ENCODE measurements around the gene GAN. TPM values are rescaled to one million over a fixed set of nuclear protein-coding genes. Genes with fewer than 3 reads are reported as not detected.

GAN gene
- total RNA-seq, 4 donors from 2014 or later = 12.9 to 378 (median 14.7) TPM

DNA sequence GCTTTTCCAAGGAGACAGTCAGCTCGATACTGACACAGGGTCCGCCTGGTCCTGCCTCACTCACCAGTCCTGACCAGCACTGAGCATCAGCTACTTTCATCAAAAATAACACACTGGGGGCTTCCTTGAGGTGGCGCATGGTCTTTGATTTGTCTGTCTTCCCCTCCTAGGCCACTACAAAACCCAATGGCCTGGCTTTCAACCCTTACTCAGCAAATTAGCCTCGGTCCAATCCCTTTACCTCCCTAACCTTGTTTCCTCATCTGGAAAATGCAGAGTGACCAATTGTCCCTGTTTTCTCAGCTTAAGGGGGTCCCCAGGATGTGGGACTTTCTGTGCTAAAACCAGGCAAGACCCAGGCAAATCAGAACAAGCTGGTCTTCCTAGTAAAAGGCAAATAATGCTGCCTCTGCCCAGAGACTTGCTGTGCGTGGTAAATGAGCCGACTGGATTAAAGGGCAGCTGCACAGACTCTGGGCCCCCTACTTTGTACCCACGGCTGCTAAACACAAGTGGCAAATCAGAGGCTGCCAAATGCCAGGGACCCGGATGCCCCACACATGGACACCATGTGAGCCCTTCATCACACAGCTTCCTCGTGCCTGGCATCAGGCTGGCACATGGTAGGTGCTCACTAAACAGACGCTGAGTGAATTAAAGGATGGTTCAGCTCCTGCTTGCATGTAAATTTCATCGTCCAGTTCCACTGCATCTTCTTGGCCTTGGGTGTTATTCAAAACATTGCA lies 98.7 kb downstream of the GAN start:
- Histone ChIP-seq H3K27me3 (no peaks in the 10 kb centered on the region), H3K27ac (no peak overlapping the region), H3K36me3 (no peaks in the 10 kb centered on the region), H3K9me3 (no peaks in the 10 kb centered on the region), H3K4me3 (no peak overlapping the region), H3K4me1 (peaks cover 0 to 4% (median 0%) of the 10 kb centered on the region in 4 donors)
- DNase-seq = no peak
- TF ChIP-seq POLR2A (IDR thresholded peaks at IDR 0.05) (no peak), EP300 (IDR thresholded peaks at IDR 0.05; ENCODE audit: low read depth) (no peak), POLR2AphosphoS5 (IDR thresholded peaks at IDR 0.05) (no peak)
- TF ChIP-seq, protein P1, sequence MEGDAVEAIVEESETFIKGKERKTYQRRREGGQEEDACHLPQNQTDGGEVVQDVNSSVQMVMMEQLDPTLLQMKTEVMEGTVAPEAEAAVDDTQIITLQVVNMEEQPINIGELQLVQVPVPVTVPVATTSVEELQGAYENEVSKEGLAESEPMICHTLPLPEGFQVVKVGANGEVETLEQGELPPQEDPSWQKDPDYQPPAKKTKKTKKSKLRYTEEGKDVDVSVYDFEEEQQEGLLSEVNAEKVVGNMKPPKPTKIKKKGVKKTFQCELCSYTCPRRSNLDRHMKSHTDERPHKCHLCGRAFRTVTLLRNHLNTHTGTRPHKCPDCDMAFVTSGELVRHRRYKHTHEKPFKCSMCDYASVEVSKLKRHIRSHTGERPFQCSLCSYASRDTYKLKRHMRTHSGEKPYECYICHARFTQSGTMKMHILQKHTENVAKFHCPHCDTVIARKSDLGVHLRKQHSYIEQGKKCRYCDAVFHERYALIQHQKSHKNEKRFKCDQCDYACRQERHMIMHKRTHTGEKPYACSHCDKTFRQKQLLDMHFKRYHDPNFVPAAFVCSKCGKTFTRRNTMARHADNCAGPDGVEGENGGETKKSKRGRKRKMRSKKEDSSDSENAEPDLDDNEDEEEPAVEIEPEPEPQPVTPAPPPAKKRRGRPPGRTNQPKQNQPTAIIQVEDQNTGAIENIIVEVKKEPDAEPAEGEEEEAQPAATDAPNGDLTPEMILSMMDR (IDR thresholded peaks at IDR 0.05) = no peak
- 92% methylated on average over 11 of the region's 11 CpGs; no CpG with 5 or more reads in 1 of the 2 donors for WGBS, 2 donors (ENCODE audit: low coverage in 1 of 2)
- in situ Hi-C loops (cut with MboI; ENCODE audit: low pct_ligation_motif_present in 1 of 4, low pct_unique_long_range_greater_than_20kb in 1 of 4, low sequenced_read_pairs in 3 of 4) = loop anchor here in 1 of 4 donors (25.0 kb wide), 1 partner anchor 199 kb away; no protein-coding TSS in a partner anchor
- intact Hi-C loops (cut with DNase I; ENCODE audit: low total_unique reads) = no loop called here

DNA sequence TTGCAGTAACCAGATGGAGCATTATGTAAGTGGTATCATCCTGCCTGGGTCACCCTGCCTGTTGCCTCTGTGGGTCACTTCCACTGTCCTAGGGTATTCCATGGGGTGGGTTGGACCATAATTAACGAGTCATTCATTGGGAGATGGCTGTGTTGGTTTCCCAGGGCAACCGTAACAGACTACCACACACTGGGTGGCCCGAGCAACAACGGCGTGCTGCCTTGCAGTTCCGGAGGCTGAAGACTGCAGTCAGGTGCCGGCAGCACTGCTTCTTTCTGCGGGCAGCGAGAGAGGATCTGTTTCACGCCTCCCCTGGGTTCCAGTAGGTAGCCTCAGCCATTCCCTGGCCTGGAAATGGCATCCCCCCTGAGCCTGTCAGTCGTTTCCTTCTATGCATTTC lies 101.0 kb downstream of the GAN start:
- Histone ChIP-seq H3K27me3 (no peaks in the 10 kb centered on the region), H3K27ac (no peak overlapping the region), H3K36me3 (no peaks in the 10 kb centered on the region), H3K4me3 (no peak overlapping the region), H3K4me1 (peaks cover 0 to 8% (median 4%) of the 10 kb centered on the region in 4 donors), H3K9me3 (no peaks in the 10 kb centered on the region)
- intact Hi-C loops (cut with DNase I; ENCODE audit: low total_unique reads) (no loop called here), in situ Hi-C loops (cut with MboI; ENCODE audit: low pct_ligation_motif_present in 1 of 4, low pct_unique_long_range_greater_than_20kb in 1 of 4, low sequenced_read_pairs in 3 of 4) (loop anchor here in 1 of 4 donors (25.0 kb wide), 1 partner anchor 197 kb away; no protein-coding TSS in a partner anchor)
- DNase-seq = no peak
- 92% methylated on average over 11 of the region's 11 CpGs; no CpG with 5 or more reads in 1 of the 2 donors for WGBS, 2 donors (ENCODE audit: low coverage in 1 of 2)
- TF ChIP-seq POLR2A (IDR thresholded peaks at IDR 0.05) (no peak), POLR2AphosphoS5 (IDR thresholded peaks at IDR 0.05) (no peak), EP300 (IDR thresholded peaks at IDR 0.05; ENCODE audit: low read depth) (no peak)
- TF ChIP-seq, protein P1 (IDR thresholded peaks at IDR 0.05) = no peak

DNA sequence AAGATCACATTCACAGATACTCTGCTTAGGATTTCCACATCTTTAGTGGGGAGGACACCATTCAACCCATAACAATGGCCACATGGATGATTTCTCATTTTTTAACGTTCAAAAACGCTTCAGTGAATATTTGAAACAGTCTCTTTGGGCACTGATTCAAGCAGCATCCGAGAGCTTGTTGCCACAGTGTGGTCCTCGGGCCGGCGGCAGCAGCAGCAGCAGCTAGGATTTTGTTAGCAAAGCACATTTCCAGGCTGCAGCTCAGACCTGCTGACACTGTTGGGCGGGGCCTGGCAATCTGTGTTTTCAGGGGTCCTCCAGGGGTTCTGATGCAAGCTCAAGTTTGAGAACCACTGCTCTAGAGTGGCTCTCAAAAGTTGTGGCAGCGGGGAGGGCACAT lies 102.0 kb downstream of the GAN start:
- no peak overlapping the region for H3K4me3 ChIP-seq
- in situ Hi-C loops (cut with MboI; ENCODE audit: low pct_ligation_motif_present in 1 of 4, low pct_unique_long_range_greater_than_20kb in 1 of 4, low sequenced_read_pairs in 3 of 4) (loop anchor here in 1 of 4 donors (25.0 kb wide), 1 partner anchor 196 kb away; no protein-coding TSS in a partner anchor), intact Hi-C loops (cut with DNase I; ENCODE audit: low total_unique reads) (no loop called here)
- no peaks in the 10 kb centered on the region for H3K27me3 ChIP-seq
- no peaks in the 10 kb centered on the region for H3K9me3 ChIP-seq
- no peak overlapping the region for H3K27ac ChIP-seq
- 92% methylated on average over 8 of the region's 8 CpGs; no CpG with 5 or more reads in 1 of the 2 donors for WGBS, 2 donors (ENCODE audit: low coverage in 1 of 2)
- H3K4me1 ChIP-seq = peaks cover 0 to 8% (median 4%) of the 10 kb centered on the region in 4 donors
- no peaks in the 10 kb centered on the region for H3K36me3 ChIP-seq
- DNase-seq = no peak
- TF ChIP-seq POLR2A (IDR thresholded peaks at IDR 0.05) = no peak

DNA sequence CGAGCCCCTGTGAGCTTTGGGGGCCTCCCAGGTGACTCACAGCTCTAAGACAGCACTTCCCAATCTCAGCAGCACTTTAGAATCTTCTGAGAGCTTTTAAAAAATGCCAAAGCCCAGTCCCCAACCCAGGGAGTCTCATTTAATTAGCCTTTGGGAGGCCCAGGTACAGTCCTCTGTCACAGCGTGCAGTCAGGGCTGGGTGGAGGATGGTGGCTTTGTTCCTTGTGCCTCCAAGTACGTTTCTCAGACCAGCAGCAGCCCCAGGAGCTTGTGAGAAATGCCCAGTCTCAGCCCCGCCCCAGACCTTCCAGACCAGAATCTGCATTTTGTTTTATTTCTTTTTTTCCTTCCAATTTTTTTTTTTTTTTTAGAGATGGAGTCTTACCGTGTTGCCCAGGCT lies 102.4 kb downstream of the GAN start:
- Histone ChIP-seq H3K27ac (no peak overlapping the region), H3K4me3 (no peak overlapping the region), H3K27me3 (no peaks in the 10 kb centered on the region), H3K9me3 (peaks cover 0 to 2% of the 10 kb centered on the region in 2 donors), H3K36me3 (no peaks in the 10 kb centered on the region), H3K4me1 (peaks cover 0 to 8% (median 4%) of the 10 kb centered on the region in 4 donors)
- intact Hi-C loops (cut with DNase I; ENCODE audit: low total_unique reads) = no loop called here
- no peak for DNase-seq
- no peak for TF ChIP-seq POLR2AphosphoS5 (IDR thresholded peaks at IDR 0.05)
- no peak for TF ChIP-seq POLR2A (IDR thresholded peaks at IDR 0.05)
- TF ChIP-seq, protein P1 (IDR thresholded peaks at IDR 0.05) = no peak
- no peak for TF ChIP-seq EP300 (IDR thresholded peaks at IDR 0.05; ENCODE audit: low read depth)
- in situ Hi-C loops (cut with MboI; ENCODE audit: low pct_ligation_motif_present in 1 of 4, low pct_unique_long_range_greater_than_20kb in 1 of 4, low sequenced_read_pairs in 3 of 4) = loop anchor here in 1 of 4 donors (25.0 kb wide), 1 partner anchor 195 kb away; no protein-coding TSS in a partner anchor
- 83 to 90% methylated on average over 2 to 5 of the region's 5 CpGs for WGBS, 2 donors (ENCODE audit: low coverage in 1 of 2)

All from transverse colon (tissue), 4 donors.